Epithelial cell of esophagus (primary cell): ENCODE measurements around the gene MYO16.
A peak's percentile ranks its signal among the peaks of the same experiment; 100 is the strongest.

ENCODE experiments used
- DNase-seq: peaks from one replicate; pipeline ENCODE4 v3.0.0; 2010; ENCODE audit warnings: low read depth
- H3K4me3 ChIP-seq: 2 replicates; pipeline ENCODE4 v1.5.1; 2011; ENCODE audit warnings: mild to moderate bottlenecking, low read length, control low read depth
- TF ChIP-seq, protein P1 (sequence below): IDR thresholded peaks from 2 replicates; pipeline ENCODE4 v1.5.1; 2011; ENCODE audit warnings: low read depth, mild to moderate bottlenecking, low read length, control low read depth, inconsistent platforms; ENCODE audit not compliant: insufficient read depth; ENCODE audit errors: missing control alignments

Gene MYO16

GRCh38 chr13:109156181-109156935 lies 526.9 kb downstream of the MYO16 start:
- peak; percentile 85 for DNase-seq
- TF ChIP-seq, protein P1, sequence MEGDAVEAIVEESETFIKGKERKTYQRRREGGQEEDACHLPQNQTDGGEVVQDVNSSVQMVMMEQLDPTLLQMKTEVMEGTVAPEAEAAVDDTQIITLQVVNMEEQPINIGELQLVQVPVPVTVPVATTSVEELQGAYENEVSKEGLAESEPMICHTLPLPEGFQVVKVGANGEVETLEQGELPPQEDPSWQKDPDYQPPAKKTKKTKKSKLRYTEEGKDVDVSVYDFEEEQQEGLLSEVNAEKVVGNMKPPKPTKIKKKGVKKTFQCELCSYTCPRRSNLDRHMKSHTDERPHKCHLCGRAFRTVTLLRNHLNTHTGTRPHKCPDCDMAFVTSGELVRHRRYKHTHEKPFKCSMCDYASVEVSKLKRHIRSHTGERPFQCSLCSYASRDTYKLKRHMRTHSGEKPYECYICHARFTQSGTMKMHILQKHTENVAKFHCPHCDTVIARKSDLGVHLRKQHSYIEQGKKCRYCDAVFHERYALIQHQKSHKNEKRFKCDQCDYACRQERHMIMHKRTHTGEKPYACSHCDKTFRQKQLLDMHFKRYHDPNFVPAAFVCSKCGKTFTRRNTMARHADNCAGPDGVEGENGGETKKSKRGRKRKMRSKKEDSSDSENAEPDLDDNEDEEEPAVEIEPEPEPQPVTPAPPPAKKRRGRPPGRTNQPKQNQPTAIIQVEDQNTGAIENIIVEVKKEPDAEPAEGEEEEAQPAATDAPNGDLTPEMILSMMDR, result no peak
- peak overlapping the region; percentile 22 for H3K4me3 ChIP-seq

GRCh38 chr13:109157275-109157674 lies 527.9 kb downstream of the MYO16 start:
- DNase-seq, result peak; percentile 45
- H3K4me3 ChIP-seq, result no peak overlapping the region
- TF ChIP-seq, protein P1, result no peak

GRCh38 chr13:109158383-109158782 lies 529.0 kb downstream of the MYO16 start:
- no peak overlapping the region for H3K4me3 ChIP-seq
- TF ChIP-seq, protein P1, result no peak
- DNase-seq, result peak; percentile 63

DNA sequence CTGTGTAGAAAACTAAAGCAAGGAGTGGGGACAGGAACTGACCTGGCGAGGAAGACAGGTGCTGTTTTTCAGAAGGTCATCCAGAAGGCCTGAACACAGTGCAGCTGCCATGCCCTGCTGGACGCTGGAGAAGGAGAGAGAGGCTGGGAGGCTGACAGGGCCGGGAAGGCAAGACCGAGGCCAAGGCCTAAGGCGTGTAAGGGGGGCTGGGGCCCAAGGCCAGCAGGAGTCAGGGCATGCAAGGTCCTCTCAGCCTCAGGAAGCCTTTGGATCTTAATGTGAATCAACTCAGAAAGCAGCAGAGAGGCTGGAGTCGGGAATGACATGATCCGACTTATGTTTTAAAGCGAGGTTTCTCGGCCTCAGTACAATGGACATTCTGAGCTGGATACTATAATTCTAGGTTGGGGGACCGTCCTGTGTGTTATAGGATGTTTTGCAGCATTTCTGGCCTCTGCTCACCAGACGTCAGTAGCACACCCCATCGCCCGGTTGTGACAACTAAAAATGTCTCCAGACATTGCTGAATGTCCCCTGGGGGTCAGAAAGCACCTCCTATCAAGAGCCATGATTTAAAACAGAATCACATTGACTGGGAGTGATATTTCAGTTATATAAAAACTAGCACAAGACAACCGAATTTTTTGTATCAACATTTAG lies 530.4 kb downstream of the MYO16 start:
- DNase-seq, result no peak
- no peak overlapping the region for H3K4me3 ChIP-seq
- TF ChIP-seq, protein P1, result no peak

GRCh38 chr13:109160357-109160756 lies 530.9 kb downstream of the MYO16 start:
- no peak for DNase-seq
- no peak overlapping the region for H3K4me3 ChIP-seq
- TF ChIP-seq, protein P1, result no peak

GRCh38 chr13:109160887-109161669 lies 531.7 kb downstream of the MYO16 start:
- TF ChIP-seq, protein P1, result no peak
- DNase-seq, result peak; percentile 82

More at GRCh38 chr13:109160887-109161669, 531.7 kb downstream of the MYO16 start:
- H3K4me3 ChIP-seq, result no peak overlapping the region
